GM19438 (cell line): Measurements from ENCODE around the gene CUL5.
A peak's percentile ranks its signal among the peaks of the same experiment; 100 is the strongest.

ENCODE experiments used
- ATAC-seq: cut with Tn5 transposase; IDR thresholded peaks from one replicate; pipeline ENCODE4 v1.9.1; 2021; ENCODE audit warnings: low read depth; ENCODE audit not compliant: unreplicated experiment

The CUL5 gene

DNA sequence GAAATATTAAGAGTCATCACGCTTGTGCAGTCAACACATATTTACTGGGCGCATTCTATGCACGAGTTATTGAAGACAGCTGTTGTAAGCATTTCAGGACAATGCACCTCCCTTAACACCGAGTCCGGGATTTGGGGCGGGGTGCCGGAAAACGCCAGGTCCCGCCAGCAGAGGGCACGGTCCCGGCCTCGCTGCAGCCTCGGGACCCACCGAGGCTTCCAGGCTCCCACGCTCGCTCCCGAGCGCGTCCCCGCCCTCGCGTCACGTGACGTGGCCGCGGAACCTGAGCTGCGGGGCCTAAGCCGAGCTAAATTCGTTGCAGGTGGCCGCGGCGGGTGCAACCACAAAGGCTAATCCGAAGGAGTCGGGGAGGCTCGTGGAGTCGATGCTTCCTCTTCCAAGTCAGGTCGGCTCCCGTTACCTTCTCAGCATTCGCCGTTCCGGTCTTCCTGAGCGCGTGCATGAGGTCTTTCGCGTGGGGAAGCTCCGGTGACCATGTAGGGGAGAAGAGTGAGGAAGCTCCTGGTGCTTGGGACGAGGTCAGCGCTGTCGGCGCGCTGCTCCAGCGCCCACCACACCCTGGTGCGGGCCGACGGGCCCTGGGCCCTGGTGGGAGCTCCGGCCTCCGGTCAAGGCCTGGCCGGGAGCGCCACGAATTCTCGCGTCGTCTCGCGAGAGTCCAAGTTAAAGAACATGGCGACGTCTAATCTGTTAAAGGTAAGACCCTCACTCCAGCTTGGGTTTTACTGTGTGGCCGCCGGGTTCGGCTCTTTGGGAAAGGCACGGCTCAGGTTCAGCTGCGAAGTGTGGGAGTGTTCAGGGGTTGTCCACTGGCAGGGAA, at the start of gene CUL5:
CUL5 (plus strand) TSS at position 243 of the 841 bp plus-strand sequence; CDS start at position 694, 451 bp downstream.
- ATAC-seq, result peak; percentile 85

DNA sequence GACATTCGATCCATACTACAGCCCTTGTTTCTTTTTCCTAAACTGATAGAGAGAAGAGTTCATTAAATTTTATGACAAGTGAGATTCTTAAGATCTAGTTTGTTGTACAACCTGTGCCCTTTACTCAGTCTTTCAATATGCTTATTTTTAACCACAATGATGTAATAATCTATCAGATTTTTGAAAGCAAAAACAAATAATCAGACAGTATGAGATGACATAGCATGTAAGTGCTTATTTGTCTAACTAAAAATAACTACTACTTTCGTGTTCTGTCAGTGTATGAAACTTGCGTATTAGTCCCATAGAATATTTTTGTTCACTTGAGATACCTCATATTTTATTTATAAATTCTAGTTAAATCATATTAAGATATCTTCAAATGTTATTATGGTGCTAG, 47.2 kb upstream of the CUL5 start:
- ATAC-seq, result no peak

DNA sequence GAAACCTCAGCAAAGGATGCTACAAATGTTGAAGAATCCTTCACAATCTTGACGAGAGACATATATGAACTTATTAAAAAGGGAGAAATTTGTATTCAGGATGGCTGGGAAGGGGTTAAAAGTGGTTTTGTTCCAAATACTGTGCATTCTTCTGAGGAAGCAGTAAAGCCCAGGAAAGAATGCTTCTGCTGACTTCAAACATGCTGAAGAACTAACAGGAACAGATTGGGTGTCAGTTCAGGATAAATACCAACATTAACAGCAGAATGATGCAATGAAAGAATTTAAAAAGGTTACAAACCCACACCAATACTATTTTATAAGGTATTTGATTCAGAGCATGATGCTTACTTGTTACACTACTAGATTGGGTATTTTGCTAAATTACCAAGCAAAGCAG, 46.5 kb upstream of the CUL5 start:
- ATAC-seq, result no peak

DNA sequence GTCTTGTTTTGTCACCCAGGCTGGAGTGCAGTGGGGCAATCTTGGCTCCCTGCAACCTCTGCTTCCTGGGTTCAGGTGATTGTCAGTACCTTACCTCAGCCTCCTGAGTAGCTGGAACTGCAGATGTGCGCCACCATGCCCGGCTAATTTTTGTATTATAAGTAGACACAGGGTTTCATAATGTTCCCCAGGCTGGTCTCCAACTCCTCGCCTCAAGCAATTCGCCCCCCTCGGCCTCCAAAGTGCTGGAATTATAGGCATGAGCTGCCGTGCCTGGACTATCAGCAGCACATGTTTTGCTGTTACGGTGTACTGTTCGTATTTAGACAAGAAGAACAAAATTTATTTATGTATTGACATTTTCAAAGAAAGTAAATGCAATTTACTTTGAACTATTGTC, 45.6 kb upstream of the CUL5 start:
- ATAC-seq, result no peak

DNA sequence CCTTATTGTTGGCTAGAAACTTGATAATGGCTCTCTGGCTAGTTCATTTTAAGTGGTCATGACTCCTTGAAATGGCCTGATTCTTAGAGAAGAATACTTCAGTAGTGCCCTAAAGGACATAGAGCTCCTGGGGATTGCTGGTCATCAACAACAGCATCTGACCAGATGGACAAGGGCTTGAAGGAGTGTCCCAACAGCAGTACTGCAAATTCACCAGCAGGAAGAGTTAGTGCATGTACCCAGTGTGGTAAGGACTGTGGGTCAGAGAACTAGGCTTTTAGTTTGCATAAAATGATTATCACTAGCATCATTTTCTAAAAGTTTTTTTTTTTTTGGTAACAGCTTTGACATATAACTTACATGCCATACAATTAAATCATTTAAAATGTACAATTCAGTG, 39.5 kb upstream of the CUL5 start:
- ATAC-seq, result no peak

DNA sequence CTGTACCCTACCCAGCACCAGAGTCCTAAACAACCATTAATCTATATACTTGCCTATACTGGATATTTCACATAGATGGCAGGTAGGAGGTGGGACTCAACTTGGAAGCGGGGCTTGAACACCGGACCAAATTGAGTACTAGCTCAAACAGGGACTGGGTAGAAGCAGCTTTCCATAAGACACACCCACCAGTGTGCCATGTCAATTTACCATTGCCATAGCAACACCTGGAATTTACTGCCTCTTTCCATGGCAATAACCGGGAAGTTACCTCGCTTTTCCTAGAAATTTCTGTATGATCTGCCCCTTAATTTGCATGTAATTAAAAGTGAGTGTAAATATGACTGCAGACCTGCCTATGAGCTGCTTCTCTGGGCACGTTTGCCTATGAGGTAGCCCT, 38.6 kb upstream of the CUL5 start:
- ATAC-seq, result no peak

DNA sequence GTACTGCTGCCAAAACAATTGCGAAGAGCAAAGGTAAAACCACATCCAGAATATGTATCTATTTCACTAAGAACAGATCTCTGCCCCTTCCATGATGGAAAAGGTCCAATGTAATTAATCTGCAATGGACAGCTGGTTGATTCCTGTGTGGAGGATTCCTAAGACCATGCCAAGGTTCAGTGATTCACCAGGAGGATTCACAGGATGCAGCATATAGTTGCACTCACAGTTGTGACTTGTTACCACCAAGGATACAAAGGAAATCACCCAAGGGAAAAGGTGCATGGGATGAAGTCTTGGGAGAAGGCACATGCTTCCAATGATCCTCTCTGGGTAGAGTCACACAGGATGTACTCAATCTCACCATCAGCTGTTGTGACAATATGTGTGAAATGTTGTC, 35.1 kb upstream of the CUL5 start:
- ATAC-seq, result no peak

DNA sequence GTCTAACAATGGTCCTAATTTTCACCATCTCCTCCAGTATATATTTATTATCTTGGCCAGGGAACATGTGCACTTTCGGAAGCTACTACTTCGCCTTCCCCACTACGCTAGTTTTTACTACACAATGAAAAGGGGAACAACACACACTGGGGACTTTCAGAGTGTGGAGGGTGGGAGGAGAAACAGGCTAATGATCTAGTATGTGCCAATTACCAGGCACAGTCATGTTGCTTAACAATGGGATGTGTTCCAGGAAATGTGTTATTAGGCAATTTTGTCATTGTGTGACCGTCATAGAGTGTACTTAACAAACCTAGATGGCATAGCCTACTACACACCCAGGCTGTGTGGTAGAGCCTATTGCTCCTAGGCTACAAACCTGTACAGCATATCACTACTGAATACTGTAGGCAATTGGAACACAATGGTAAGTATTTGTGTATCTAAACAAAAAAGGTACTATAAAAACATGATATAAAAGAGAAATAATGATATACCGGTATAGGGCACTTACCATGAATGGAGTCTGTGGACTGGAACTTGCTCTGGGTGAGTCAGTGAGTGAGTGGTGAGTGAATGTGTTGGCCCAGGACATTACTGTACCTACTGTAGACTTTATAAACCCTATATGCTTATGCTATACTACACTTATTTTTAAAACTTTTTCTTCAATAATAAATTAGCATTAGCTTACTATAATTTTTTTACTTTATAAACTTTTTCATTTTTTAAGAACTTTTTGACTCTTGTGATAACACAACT, 20.1 kb upstream of the CUL5 start:
- ATAC-seq, result no peak

DNA sequence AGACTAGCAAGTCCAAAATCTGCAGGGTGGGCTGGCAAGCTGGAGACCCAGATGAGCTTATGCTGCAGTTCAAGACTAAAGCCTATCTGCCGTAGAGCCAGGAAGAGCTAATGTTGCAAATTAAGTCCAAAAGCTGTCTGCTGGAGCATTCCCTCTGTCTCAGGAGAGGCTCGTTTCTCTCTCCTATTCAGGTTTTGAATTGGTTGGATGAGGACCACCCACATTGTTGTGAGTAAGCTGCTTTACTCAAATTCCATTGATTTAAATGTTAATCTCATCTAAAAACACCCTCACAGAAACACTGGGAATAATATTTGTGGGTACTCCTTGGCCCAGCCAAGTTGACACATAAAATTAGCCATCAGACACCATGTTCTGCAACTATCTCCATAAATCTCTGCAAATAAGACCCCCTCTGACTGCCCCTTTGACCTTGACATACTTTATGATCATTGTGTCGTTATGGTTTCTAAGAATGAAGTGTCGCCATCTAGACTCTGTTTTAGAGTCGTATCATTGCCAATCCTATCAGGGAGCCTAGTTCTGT, 16.8 kb upstream of the CUL5 start:
- ATAC-seq, result no peak

DNA sequence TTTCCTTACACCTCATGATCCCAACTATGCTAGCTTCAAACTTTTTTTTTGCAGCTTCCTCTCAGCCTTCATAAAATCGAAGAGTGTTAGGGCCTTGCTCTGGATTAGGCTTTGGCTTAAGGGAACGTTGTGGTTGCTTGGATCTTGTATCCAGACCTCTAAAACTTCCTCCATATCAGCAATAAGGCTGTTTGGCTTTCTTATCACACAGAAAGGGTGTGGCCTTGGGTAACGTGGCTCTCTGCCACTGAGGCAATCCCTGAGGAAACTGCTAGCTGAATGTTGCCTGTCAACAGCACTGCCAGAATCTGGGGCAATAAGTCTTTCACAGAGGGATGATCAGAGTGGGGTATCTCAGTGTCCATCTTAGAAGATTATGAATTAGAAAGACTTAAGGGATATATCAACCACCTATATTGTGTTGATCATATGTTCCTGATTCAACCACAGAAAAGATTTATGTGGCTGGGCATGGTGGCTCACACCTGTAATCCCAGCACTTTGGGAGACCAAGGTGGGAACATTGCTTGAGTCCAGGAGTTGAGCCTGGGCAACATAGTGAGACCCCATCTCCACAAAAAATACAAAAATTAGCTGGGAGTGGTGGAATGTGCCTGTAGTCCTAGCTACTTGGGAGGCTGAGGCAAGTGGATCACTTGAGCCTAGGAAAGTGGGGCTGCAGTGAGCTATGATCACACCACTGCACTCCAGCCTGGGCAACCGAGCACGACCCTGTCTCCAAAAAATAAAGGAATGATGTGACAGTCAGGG, 12.5 kb upstream of the CUL5 start:
- ATAC-seq, result no peak

DNA sequence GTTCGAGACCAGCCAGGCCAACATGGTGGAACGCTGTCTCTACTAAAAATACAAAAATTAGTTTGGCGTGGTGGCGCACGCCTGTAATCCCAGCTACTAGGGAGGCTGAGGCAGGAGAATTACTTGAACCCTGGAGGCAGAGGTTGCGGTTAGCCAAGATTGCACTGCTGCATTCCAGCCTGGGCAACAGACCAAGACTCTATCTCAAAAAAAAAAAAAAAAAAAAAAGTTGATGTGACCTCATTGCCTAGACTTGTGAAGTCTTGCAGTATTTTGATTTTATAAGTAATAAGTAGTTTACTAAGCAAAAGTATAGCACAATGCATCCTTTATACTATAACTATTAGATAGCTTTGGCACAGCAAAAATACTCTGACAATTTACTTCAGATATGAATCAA, 9.9 kb upstream of the CUL5 start:
- ATAC-seq, result no peak

DNA sequence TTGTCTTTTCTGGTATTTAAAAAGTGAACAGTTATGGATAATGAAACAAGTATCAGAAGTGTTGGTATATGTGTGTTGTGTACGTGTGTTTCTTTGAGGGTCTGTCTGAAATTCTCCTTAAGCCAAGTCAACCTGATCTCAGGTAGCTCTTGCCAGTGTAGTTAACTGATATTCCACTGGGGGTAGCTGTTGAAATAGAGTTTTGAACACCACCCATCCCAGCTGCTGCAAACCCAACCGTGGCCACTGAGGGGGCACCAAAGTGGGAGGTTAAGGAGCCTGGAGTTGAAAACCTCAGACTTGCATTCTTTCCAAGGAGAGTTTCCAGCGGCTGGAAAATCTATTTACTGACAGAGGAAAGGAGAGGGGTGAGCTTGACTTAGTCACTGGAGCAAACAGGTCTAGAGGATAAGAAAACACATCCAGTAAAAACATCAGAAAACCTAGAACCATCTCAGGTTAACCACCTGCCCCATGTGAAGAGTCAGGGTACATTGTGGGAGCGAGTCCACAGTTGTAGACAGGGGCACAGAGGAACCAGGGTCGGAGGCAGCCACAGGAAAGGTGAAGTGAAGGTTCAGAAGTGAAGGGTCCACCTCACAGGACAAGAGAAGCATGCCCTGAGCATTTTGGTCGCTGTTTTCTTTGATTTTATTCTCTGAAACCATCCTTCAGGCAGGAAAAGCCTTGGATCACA, 8.8 kb upstream of the CUL5 start:
- peak; percentile 96 for ATAC-seq

DNA sequence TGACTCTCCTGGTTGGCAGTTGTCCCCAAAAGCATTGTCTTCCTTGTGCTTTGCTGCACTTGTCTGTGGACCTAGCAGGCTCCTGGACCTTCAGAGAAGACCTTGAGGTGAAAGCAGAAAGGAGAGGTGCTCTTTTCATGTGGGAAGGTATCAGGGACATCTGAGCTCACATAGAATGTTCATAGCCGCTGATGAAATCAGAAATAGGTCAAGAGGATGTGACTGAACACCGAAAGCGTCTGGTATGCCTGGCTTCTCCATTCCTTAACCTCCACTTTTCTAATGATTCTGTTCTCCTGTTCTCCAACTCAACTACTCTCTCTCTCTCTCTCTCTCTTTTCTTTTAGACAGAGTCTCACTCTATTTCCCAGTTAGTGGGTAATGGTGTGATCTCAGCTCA, 6.2 kb upstream of the CUL5 start:
- ATAC-seq, result no peak

DNA sequence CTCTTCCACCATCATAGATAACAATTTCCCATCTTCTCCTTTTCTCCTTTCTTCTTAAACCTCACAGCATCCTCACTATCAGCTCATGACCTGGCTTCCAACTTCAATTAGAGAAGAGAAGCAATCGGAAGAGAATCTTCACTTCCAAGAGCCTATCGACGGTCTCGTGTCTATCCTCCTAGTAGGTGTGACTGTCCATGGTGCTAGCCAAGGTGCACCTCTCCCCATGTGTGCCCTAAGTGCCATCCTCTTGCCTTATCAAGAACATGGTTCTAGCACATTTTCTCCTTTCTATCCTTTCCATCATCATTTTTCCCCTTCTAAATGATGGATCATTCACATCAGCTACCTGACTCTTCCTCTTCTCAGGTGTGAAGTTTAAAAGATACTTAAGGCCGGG, 5.1 kb upstream of the CUL5 start:
- ATAC-seq, result no peak

DNA sequence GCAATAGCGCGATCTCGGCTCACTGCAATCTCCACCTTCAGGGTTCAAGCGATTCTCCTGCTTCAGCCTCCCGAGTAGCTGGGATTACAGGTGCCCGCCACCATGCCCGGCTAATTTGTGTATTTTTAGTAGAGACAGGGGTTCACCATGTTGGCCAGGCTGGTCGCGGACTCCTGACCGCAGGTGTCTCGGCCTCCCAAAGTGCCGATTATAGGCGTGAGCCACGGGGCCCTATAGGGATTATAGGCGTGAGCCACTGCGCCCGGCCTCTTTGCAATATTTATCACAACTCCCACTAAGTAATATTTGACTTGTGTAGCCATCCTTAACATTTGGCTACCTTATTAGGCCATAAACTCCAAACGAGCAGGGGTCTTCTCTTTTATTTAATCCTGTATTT, 879 bp upstream of the CUL5 start:
- no peak for ATAC-seq

DNA sequence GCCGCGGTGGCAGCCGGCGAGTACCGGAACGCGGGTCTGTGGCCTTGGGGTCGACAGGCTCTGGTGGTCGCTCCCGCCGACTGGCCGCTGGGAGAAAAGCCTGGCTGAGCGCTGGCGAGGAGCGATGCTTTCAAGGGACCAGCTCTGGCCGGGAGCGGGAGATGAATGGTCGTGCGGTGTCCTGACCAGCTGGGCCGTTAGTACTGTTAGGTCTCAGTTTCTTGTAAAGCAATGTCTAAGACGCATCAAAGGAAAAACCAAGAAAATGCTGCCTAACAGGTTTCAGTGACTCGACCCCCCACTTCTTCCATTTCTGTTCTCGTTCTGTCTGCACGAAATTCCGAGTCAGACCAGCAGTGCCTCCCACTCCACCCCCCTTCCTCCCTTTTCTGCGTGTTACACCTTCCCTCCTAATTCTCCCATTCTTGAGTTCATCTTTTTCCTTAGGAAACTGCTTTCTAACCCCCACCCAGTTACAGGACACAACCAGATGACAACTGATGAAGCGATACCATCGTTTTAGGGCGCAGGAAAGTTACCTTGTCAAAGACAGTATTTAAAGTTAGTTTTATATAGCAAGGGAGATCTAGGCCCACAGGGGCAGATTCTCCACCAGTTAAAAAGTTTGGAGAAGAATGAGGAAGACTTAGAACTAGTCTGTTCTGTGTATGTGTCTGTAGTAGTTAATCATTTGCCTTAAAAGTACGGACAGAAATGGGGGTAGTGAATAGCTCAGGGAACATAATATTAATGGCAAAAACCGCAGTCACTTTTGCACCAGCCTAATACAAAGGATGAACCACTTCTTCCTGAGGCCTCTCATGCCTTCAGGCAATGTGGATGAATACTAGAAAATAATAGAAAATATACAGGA, 1.0 kb downstream of the CUL5 start:
- ATAC-seq, result peak; percentile 7

DNA sequence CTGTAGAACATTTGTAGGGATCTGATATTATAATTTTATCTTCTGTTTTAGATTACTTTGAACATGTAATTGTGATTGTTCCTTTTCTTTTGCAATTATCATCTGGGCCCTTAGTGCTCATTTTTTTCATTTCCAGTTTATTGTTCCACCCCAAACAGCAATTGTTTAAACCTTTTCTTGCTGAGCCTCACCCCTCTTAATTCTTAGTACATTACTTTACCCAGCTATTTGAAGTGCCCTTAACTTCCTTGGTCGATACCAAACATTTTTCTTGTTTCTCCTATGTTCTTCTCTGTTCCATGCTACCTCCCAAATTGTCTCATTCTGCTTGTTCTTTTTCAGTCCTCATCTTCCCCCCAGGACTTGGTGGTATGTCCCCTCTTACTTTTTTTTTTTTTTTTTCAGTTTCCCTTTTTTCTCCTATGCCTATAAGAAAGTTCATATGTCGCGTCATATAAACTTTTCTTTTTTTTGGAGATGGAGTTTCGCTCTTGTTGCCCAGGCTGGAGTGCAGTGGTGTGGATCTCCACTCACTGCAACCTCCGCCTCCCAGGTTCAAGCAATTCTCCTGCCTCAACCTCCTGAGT, 3.5 kb downstream of the CUL5 start:
- no peak for ATAC-seq

DNA sequence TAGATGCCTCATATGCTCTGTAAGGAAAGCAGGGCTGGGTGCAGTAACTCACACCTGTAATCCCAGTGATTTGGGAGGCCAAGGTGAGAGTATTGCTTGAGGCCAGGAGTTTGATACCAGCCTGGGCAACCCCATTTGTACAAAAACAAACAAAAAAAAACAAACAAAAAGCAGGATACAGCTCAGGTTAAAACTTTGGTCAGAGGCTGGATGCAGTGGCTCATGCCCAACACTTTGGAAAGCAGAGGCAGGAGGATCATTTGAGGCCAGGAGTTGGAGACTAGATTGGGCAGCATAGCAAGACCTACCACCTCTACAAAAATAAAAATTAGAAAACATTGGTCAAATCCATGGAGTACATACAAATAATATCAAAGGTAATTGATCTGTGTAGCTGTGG, 7.9 kb downstream of the CUL5 start:
- no peak for ATAC-seq

DNA sequence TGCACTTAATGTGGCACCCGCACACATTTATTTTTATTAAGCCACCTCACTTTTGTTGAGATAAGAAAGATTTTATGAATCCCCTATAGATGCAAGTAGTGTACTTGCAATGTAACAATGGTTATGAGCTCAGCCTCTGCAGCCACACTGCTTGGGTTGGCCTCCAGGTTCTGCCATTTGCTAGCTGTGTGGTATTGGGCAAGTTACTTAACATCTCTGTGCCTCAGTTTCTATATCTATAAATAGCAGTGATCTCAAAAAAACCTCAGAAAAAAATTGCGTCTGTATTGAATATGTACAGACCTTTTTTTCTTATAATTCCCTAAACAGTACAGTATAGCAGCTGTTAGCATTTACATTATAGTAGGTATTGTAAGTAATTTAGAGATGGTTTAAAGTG, 10.0 kb downstream of the CUL5 start:
- ATAC-seq, result no peak
